ACHN (cell line): ENCODE measurements around the gene ATP5F1A.
"Not testable (repeated sequence)": the region's sequence is repeated elsewhere in the genome, so short reads cannot be mapped to it uniquely, and the experiment has no call there.

Source experiments
- DNase-seq: peaks from one replicate; pipeline ENCODE4 v3.0.0-alpha.2; 2015
- in situ Hi-C: cut with HindIII; loops from 2 replicates; pipeline ENCODE4 v1.10.0; 2017; ENCODE audit warnings: low sequenced_read_pairs, low pct_ligation_motif_present, low pct_unique_long_range_greater_than_20kb

The ATP5F1A gene

GRCh38 chr18:46054956-46055837, 42.9 kb downstream of the ATP5F1A start:
- in situ Hi-C loops: no loop called here
- DNase-seq: no peak

- DNase-seq: no peak
- in situ Hi-C loops: no loop called here
These were observed 44.6 kb downstream of the ATP5F1A start for GRCh38 chr18:46053368-46054095.

DNA sequence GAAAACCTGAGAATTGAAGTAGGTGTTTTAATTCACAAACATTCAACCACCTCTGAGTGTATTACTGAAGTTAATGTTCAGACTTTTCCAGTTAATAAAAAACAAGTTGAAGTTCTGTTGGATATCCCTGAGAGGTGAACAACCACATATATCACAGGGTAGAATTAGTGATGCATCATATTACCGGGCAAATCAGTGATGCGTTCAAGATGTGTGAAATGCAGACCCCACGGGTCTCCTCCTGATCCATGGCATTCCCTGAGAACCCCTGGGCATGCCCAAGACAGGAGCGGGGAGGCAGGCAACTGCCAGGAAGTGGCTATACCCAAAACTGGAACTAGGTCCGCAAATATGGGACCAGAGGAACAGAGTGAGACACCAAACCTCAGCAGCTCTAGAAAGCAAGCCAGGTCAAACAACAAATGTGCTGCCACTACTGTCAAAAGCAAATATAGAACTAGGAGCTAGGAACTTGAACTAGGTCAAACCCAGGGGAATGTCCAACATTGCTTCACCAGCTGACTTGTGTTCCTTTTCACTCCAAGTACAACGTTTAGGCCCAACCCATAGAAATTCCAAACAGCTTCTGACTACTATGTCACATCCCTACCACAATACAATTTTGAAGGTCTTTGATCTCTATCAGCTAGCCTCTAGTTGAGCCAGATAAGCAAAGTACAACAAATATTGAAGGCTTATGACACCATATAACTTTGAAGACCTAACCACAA, 46.2 kb downstream of the ATP5F1A start:
- DNase-seq: peak; percentile 60
- in situ Hi-C loops: no loop called here

DNA sequence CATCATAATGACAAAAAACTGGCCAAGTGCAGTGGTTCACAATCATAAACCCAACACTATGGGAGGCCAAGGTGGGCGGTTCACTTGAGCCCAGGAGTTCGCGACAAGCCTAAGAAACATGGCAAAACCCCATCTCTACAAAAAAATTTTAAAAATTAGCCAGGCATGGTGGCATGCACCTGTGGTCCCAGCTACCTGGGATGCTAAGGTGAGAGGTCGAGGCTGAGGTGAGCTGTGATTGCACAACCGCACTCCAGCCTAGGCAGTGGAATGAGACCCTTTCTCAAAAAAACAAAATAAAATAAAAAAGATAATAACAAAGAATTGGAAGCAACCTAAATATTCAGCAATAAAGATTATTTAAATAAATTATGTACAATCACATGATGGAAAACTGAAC, 47.8 kb downstream of the ATP5F1A start:
- in situ Hi-C loops: no loop called here
- no peak for DNase-seq

DNA sequence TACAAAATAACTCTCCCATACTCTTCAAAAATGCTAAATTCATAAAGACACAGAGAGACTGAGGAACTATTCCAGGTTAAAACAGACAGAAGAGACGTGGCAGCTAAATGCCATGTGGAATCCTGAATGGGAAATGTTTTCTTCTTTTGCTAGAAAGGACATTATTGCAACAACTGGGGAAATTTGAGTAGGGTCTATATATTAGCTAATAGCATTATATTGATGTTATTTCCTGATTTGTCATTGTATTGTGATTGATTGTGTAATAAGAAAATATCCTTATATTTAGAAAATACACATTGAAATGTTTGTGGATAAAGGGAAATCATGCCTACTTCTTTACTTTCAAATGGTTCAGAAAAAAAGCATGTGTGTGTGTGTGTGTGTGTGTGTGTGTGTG, 49.5 kb downstream of the ATP5F1A start:
- no peak for DNase-seq
- in situ Hi-C loops: no loop called here

DNA sequence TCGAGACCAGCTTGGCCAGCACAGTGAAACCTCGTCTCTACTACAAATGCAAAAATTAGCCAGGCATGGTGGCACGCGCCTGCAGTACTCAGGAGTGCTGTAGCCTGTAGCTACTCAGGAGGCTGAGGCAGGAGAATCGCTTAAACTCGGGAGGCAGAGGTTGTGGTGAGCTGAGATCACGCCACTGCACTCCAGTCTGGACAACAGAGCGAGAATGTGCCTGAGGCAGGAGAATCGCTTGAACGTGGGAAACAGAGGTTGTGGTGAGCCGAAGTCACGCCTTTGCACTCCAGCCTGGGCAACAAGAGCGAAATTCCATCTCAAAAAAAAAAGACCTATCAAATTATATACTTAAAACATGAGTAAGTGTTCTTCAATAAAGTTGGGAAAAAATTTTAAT, 50.7 kb downstream of the ATP5F1A start:
- in situ Hi-C loops, DNase-seq: not testable (repeated sequence)

GRCh38 chr18:46046688-46047087, 51.4 kb downstream of the ATP5F1A start:
- no peak for DNase-seq
- in situ Hi-C loops: no loop called here

GRCh38 chr18:46046126-46046525, 52.0 kb downstream of the ATP5F1A start:
- in situ Hi-C loops: no loop called here

DNA sequence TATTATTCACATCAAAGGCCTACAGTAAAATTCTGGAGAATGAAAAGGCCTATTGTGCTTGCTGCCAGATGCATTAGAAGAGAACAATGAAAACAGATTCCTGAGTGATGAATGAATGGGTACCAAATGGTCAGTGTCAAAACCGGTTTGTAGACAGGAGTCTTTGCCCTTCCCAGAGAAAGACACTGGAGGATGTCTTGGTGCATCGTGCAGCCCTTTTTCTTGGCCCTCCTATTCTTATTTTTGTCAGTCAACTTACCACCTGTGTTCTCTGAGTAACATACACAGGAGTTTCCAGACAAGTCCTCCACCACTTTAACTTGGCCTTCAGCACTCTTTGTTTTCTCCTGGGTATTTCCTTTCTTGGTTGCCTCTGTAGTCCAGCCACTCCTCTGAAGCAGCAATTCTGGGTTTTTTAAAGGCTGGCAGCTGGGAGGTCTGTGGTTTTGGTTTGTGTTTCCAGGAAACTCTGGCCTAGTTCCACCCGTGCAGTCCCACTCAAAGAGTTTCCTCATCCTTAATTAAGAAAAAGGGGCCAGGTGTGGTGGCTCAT, 55.4 kb downstream of the ATP5F1A start:
- in situ Hi-C loops: no loop called here

More at GRCh38 chr18:46046126-46046525, 52.0 kb downstream of the ATP5F1A start:
- no peak for DNase-seq

GRCh38 chr18:46040747-46041104, 57.4 kb downstream of the ATP5F1A start:
- in situ Hi-C loops: no loop called here
- no peak for DNase-seq

More for the DNA sequence above, 55.4 kb downstream of the ATP5F1A start:
- no peak for DNase-seq

DNA sequence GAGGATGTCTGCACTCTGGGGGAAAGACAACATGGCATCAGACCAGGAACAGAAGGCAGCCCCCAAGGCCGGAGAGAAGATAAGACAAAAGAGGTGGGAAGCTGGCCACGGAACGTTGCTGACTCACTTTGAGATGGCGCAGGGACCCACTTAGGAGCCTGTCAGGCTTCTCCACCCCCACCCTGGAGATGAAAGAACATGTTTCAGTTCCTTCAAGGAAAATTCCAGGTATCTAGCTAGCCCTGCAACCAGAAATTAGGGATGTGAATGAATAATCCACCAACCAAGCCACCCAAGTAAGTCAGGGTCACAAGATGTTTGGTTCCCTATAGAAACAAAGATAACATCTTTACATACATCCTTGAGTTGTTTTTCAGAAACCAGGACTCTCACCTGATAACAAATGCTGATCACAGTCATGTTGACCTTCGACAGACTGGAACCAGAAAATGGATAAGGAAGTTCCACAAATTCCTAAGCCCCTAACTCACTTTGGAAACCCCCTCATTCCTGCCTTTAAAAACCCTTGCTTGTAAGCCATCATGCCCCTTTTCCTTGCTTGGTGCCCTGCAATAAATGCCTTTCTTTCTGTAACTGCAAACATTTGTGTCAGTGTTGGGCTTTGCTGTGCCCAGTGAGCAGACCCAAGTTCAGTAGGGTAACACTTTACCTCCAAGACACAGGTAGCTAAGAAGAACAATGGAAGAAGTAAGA, 57.9 kb downstream of the ATP5F1A start:
- DNase-seq: no peak
- in situ Hi-C loops: no loop called here

GRCh38 chr18:46037512-46038305, 60.4 kb downstream of the ATP5F1A start:
- in situ Hi-C loops: no loop called here
- no peak for DNase-seq

DNA sequence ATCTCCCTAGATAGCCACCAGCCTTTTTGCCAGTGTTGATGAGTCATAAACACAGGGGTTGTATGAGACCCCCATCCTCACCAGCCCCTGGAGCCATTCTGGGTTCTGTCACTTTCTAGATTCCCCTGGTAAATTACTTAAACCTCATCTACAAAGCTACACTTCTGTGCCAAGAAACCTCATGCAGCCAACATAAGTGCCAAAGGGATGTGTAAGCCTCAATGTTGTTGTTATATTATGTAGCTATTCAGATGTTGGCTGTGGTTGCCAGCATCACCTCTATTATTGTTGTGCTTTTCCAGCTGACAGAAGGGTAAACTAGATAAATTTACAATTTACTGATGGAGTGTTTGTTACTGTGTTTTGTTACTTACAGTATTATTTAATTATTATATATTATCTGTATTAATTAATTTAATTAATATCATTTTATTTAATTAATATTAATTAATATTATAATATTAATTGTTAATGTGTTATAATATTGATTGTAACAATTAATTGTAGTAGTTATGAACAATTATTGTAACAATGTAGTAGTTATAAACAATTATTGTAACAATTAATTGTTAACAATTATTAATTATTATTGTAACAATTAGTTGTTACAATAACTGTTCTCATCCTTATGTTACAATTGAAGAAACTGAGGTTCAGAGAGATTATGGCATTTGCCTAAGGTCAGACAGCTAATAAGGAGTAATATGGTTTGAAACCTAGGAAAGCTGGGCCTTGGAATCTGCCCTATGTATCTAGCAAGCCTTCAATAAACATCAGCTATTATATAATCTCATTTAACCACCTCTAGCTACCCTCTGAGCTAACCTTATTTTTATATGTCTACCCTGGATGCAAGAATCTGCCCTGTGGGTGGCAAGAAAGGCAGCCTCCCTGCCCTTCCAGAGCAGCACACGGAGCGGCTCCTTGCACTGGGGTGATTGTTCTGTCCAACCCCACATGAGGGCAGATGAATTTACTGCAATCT, 62.1 kb downstream of the ATP5F1A start:
- in situ Hi-C loops: no loop called here
- no peak for DNase-seq

DNA sequence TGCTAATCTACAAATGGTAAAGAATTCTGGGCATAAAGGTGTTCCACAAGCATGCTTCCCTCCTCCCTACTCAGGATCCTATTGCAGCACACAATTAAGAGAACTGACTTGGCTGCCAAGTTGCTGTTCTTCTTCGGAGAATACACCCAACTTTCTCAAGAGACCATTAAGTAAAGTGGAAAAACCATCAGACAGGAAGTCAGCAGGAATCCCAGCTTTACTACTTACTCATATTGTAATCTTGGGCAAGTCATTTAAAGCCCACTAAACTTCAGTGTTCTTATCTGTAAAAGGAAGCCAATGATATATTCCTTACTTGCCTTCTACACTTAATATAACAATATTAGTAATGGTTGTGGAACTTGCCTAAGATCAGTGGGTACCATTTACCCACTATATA, 63.9 kb downstream of the ATP5F1A start:
- no peak for DNase-seq
- in situ Hi-C loops: no loop called here

GRCh38 chr18:46031741-46032140, 66.4 kb downstream of the ATP5F1A start:
- no peak for DNase-seq
- in situ Hi-C loops: no loop called here
